Adrenal gland (tissue), 12 donors: ENCODE data around the gene NAV2. TPM values are rescaled to one million over a fixed set of nuclear protein-coding genes. Genes with fewer than 3 reads are reported as not detected.

Source experiments
- DNase-seq, 7 donors: peaks; one replicate each; pipeline ENCODE4 v3.0.0-alpha.2; 2019 to 2020
- H3K27ac ChIP-seq, 5 donors: fragments of 200-600 bp; sonication (generic) in 4 of 5; 1 replicate in 3 of 5; 2 replicates in 2 of 5; pipeline versions ENCODE4 v1.5.1 to v1.8.0; 2016 to 2020; ENCODE audit warnings: mild to moderate bottlenecking in 1 of 5
- H3K27me3 ChIP-seq: fragments of 200-600 bp; 2 replicates; pipeline ENCODE4 v1.8.0; 2021
- H3K36me3 ChIP-seq, 2 donors: fragments of 200-600 bp; replicated peaks in 1 of 2; 1 replicate in 1 of 2; 2 replicates in 1 of 2; pipeline versions ENCODE4 v1.5.1 to v1.8.0; 2018 to 2022
- H3K4me1 ChIP-seq, 2 donors: fragments of 200-600 bp; replicated peaks in 1 of 2; 1 replicate in 1 of 2; 2 replicates in 1 of 2; pipeline versions ENCODE4 v1.5.1 to v1.8.0; 2018 to 2021
- H3K4me3 ChIP-seq, 4 donors: fragments of 200-600 bp; sonication (generic) in 3 of 4; one replicate each; pipeline ENCODE4 v1.5.1; 2016 to 2018
- H3K9me3 ChIP-seq, 3 donors: fragments of 200-600 bp; sonication (generic) in 1 of 3; replicated peaks in 1 of 3; 1 replicate in 2 of 3; 2 replicates in 1 of 3; pipeline versions ENCODE4 v1.5.1 to v1.8.0; 2016 to 2021
- CTCF ChIP-seq, 6 experiments: fragments of 450-650 bp in 4 of 6; fragments of 200-600 bp in 2 of 6; sonication (generic) in 1 of 6; IDR thresholded peaks; 1 replicate in 5 of 6; 2 replicates in 1 of 6; pipeline versions ENCODE4 v1.5.1 to v1.8.0; 2016 to 2021; ENCODE audit warnings: antibody characterized with exemption in 6 of 6, mild to moderate bottlenecking in 2 of 6, moderate library complexity in 1 of 6
- POLR2A ChIP-seq, 2 donors: fragments of 450-650 bp; IDR thresholded peaks; one replicate each; pipeline ENCODE4 v1.6.1; 2017; ENCODE audit warnings: antibody characterized with exemption in 2 of 2, mild to moderate bottlenecking in 2 of 2, moderate library complexity in 1 of 2
- WGBS, 4 donors: extraction: QIAGEN DNeasy Blood & Tissue Kit in 2 of 4; methylation state at CpG; one replicate each; pipeline versions ENCODE4 v1.1.5 to v1.1.7; 2013 to 2017; 5-methylcytosine and 5-hydroxymethylcytosine counted together
- intact Hi-C, 2 donors: fragments of 100-400 bp; cut with DNase I; formaldehyde crosslinking; loops; one replicate each; pipeline versions ENCODE4 v1.14.1 to v1.15.0; 2022 to 2023
- polyA plus RNA-seq, 3 donors: library from polyadenylated mRNA; stranded (reverse); fragments of 200-250 nt in 2 of 3; fragments of 350-450 nt in 1 of 3; fragmentation: Illumina TruSeq in 1 of 3; extraction: RNeasy Lipid Tissue Mini Kit (QIAGEN cat#74804) in 1 of 3; gene quantifications; one replicate each; pipeline ENCODE4 v1.2.3, GENCODE V29; 2013 to 2014
- total RNA-seq, 9 donors: library from RNA; depleted of rRNA in 4 of 9; stranded (reverse); fragments of >200 nt in 4 of 9; fragments of 120-200 nt in 1 of 9; fragmentation: NEBNext Ultra II Directional in 1 of 9; extraction: Animal tissue kit (Norgen Biotek cat#: 25700) in 1 of 9; gene quantifications; one replicate each; pipeline versions ENCODE4 v1.1.0 to v1.2.4, GENCODE V29; 2013 to 2023
- donor health status: healthy with polysubstance abuse.
- donor health status: Bipolar disorder and iron deficiency.
- donor health status: DM: yes; HTN: yes; CAD: no.
- donor health status: DM: no; HTN: no; CAD: no.
- donor health status: DM: no; HTN: no; CAD: no.
- donor health status: DM: yes; HTN: yes; CAD: no.

NAV2 gene
- total and polyA plus RNA-seq, 12 donors, result 1.6 to 9.2 (median 5.5) TPM

- TF ChIP-seq CTCF (IDR thresholded peaks at IDR 0.05) (no peak), POLR2A (IDR thresholded peaks at IDR 0.05) (no peak)
- H3K4me3 ChIP-seq, result no peak overlapping the region
- no peaks in the 10 kb centered on the region for H3K4me1 ChIP-seq
- 71 to 90% (median 87%) methylated on average over 4 to 6 of the region's 6 CpGs for WGBS, 4 donors
- H3K9me3 ChIP-seq, result no peaks in the 10 kb centered on the region
- no peaks in the 10 kb centered on the region for H3K36me3 ChIP-seq
- no peak overlapping the region for H3K27ac ChIP-seq
- H3K27me3 ChIP-seq, result peaks cover 3% of the 10 kb centered on the region
- DNase-seq, result no peak
- intact Hi-C loops, result no loop called here
These were observed 311.7 kb downstream of the NAV2 start for GRCh38 chr11:20024172-20024935.

DNA sequence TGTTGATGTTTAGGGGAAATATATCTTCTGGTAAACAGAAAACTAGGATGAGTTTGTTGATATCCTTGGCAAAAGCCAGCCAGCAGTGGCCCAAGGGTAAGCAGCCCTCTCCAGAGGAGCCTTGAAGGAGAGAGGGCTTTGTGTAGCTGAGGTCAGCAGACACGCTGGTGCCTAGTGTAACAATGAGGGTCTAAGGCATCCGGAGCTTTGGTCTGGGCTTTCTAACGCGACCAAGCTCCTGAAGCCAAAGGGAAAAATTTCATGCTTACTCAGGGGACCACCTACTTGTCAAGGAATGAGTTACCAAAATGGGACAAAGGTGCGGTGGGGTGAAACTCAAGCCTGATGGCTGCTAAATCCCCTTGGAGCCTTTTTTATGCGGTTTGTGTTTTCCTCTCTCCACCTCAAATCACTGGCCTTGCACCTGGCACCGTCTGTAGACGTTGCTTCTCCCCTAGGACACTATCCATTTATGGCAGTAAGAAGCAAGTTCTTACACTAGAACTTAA is 312.7 kb downstream of the NAV2 start:
- Histone ChIP-seq H3K36me3 (no peaks in the 10 kb centered on the region), H3K4me1 (no peaks in the 10 kb centered on the region), H3K27ac (no peak overlapping the region), H3K27me3 (peaks cover 3% of the 10 kb centered on the region), H3K9me3 (no peaks in the 10 kb centered on the region), H3K4me3 (no peak overlapping the region)
- intact Hi-C loops, result no loop called here
- DNase-seq, result no peak
- no peak for TF ChIP-seq CTCF (IDR thresholded peaks at IDR 0.05)
- TF ChIP-seq POLR2A (IDR thresholded peaks at IDR 0.05), result no peak
- 84 to 89% (median 87%) methylated on average over 8 of the region's 8 CpGs for WGBS, 4 donors

GRCh38 chr11:20026629-20027555 is 314.3 kb downstream of the NAV2 start:
- Histone ChIP-seq H3K27me3 (peaks cover 3% of the 10 kb centered on the region), H3K36me3 (no peaks in the 10 kb centered on the region), H3K9me3 (no peaks in the 10 kb centered on the region), H3K27ac (no peak overlapping the region), H3K4me3 (no peak overlapping the region), H3K4me1 (no peaks in the 10 kb centered on the region)
- DNase-seq, result no peak
- 56 to 63% (median 63%) methylated on average over 10 to 15 of the region's 15 CpGs for WGBS, 4 donors
- intact Hi-C loops, result no loop called here
- no peak for TF ChIP-seq CTCF (IDR thresholded peaks at IDR 0.05)
- TF ChIP-seq POLR2A (IDR thresholded peaks at IDR 0.05), result no peak

DNA sequence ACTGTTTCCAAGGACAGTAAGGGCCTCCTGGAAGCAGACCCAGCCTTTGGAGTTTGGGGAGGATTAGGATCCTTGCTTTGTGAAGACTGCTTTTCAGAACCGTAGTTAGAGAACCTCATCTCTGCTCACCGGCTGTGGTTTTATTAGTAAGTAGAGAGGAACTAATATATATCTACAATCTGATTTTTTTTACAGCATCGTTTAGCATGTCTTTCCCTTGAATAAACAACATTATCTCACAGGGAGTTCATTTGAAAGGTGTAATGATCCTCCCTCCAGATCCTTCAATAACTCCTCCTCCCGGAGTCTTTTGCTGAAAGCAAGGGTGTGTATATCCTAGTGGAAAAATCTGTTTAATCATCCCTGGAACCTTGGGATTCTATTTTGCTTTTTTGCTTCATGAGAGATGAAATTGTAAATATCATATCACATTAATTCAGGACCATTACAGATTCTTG is 314.9 kb downstream of the NAV2 start:
- intact Hi-C loops, result no loop called here
- H3K9me3 ChIP-seq, result no peaks in the 10 kb centered on the region
- no peaks in the 10 kb centered on the region for H3K36me3 ChIP-seq
- peaks cover 3% of the 10 kb centered on the region for H3K27me3 ChIP-seq
- no peaks in the 10 kb centered on the region for H3K4me1 ChIP-seq
- 70 to 78% (median 75%) methylated on average over 4 of the region's 4 CpGs for WGBS, 4 donors
- TF ChIP-seq CTCF (IDR thresholded peaks at IDR 0.05), result no peak
- DNase-seq, result no peak
- no peak overlapping the region for H3K27ac ChIP-seq
- no peak overlapping the region for H3K4me3 ChIP-seq
